SK-N-SH (cell line): Measurements from ENCODE around the gene LAMTOR1. TPM values are rescaled to one million over a fixed set of nuclear protein-coding genes. Genes with fewer than 3 reads are reported as not detected.
A peak's percentile ranks its signal among the peaks of the same experiment; 100 is the strongest.

ENCODE experiments used
- CTCF ChIA-PET: fragments of 300-600, 350-600 bp; formaldehyde crosslinking; extraction: SDS; loops from one replicate; lab custom pipeline; 2021; lab: Yijun Ruan, JAX
- POLR2A ChIA-PET: fragments of 350-600 bp; sonication (Branson Sonifier 250); formaldehyde crosslinking; extraction: SDS; loops from one replicate; lab custom pipeline; 2020; ENCODE audit warnings: antibody characterized with exemption, inconsistent platforms; lab: Yijun Ruan, JAX
- DNase-seq: peaks from one replicate; pipeline ENCODE4 v3.0.0; 2012
- H2AFZ ChIP-seq: fragments of 200-600 bp; sonication (generic); 2 replicates; pipeline ENCODE4 v1.8.1; 2016; ENCODE audit warnings: antibody characterized with exemption, mild to moderate bottlenecking, low read depth
- H3F3A ChIP-seq: fragments of 200-600 bp; sonication (generic); replicated peaks from 2 replicates; pipeline ENCODE3; 2016; ENCODE audit warnings: antibody characterized with exemption, mild to moderate bottlenecking; ENCODE audit not compliant: insufficient read depth
- H3K27ac ChIP-seq, 2 experiments: fragments of 200-500 bp in 1 of 2; fragments of 200-600 bp in 1 of 2; sonication (Bioruptor generic) in 1 of 2; sonication (generic), shearing (Covaris generic) in 1 of 2; 2 replicates each; pipeline versions ENCODE4 v1.5.1 to v1.6.1; 2014 to 2016; ENCODE audit warnings: low read depth in 2 of 2, inconsistent platforms in 1 of 2, low read length in 1 of 2, mild to moderate bottlenecking in 1 of 2, mixed read lengths in 1 of 2
- H3K27me3 ChIP-seq: fragments of 200-600 bp; sonication (generic), shearing (Covaris generic); 2 replicates; pipeline ENCODE4 v1.6.1; 2016; ENCODE audit warnings: mixed run types; ENCODE audit not compliant: insufficient read depth
- H3K36me3 ChIP-seq, 2 experiments: fragments of 200-500 bp in 1 of 2; fragments of 200-600 bp in 1 of 2; sonication (Bioruptor generic) in 1 of 2; sonication (generic) in 1 of 2; replicated peaks in 1 of 2; 2 replicates each; pipeline versions ENCODE3 to v1.5.1; 2014 to 2016; ENCODE audit warnings: low read length in 1 of 2, mild to moderate bottlenecking in 1 of 2; ENCODE audit not compliant: insufficient read depth in 2 of 2, control insufficient read depth in 1 of 2
- H3K4me1 ChIP-seq, 2 experiments: fragments of 200-500 bp in 1 of 2; fragments of 200-600 bp in 1 of 2; sonication (Bioruptor generic) in 1 of 2; sonication (generic), shearing (Covaris generic) in 1 of 2; 2 replicates each; pipeline versions ENCODE4 v1.5.1 to v1.6.1; 2014 to 2016; ENCODE audit warnings: low read depth in 1 of 2, low read length in 1 of 2, mixed run types in 1 of 2; ENCODE audit not compliant: insufficient read depth in 2 of 2, control insufficient read depth in 1 of 2
- H3K4me2 ChIP-seq: fragments of 200-600 bp; sonication (generic), shearing (Covaris generic); 2 replicates; pipeline ENCODE4 v1.6.1; 2017; ENCODE audit warnings: mixed run types
- H3K4me3 ChIP-seq, 2 experiments: fragments of 200-500 bp in 1 of 2; fragments of 200-600 bp in 1 of 2; sonication (Bioruptor generic) in 1 of 2; sonication (generic), shearing (Covaris generic) in 1 of 2; 2 replicates each; pipeline versions ENCODE4 v1.5.1 to v1.8.1; 2014 to 2016; ENCODE audit warnings: low read depth in 2 of 2, inconsistent platforms in 1 of 2, low read length in 1 of 2, mild to moderate bottlenecking in 1 of 2, mixed read lengths in 1 of 2, moderate library complexity in 1 of 2
- H3K79me2 ChIP-seq: fragments of 200-600 bp; sonication (generic); 2 replicates; pipeline ENCODE4 v1.8.1; 2017; ENCODE audit warnings: mild to moderate bottlenecking; ENCODE audit not compliant: insufficient read depth
- H3K9ac ChIP-seq: fragments of 200-600 bp; sonication (generic); 2 replicates; pipeline ENCODE4 v1.6.1; 2017; ENCODE audit warnings: mixed run types
- H3K9me2 ChIP-seq: fragments of 200-600 bp; sonication (generic); 2 replicates; pipeline ENCODE4 v1.6.1; 2017; ENCODE audit warnings: mixed run types
- H3K9me3 ChIP-seq: fragments of 200-600 bp; sonication (generic); 2 replicates; pipeline ENCODE4 v1.6.1; 2017; ENCODE audit warnings: mixed run types, mild to moderate bottlenecking, moderate library complexity
- H4K20me1 ChIP-seq: fragments of 200-600 bp; sonication (generic); 2 replicates; pipeline ENCODE4 v1.6.1; 2017; ENCODE audit warnings: mild to moderate bottlenecking, mixed run types; ENCODE audit not compliant: insufficient read depth
- CHD2 ChIP-seq: fragments of 150-350 bp; IDR thresholded peaks from 2 replicates; pipeline ENCODE4 v1.6.1; 2018; ENCODE audit warnings: low read length; ENCODE audit not compliant: partially characterized antibody
- ELF1 ChIP-seq: IDR thresholded peaks from 2 replicates; pipeline ENCODE4 v1.4.0; 2012
- FOSL2 ChIP-seq: IDR thresholded peaks from 2 replicates; pipeline ENCODE4 v1.4.0; 2012; ENCODE audit warnings: low read depth, mild to moderate bottlenecking, moderate library complexity, borderline replicate concordance
- MEF2A ChIP-seq: IDR thresholded peaks from 2 replicates; pipeline ENCODE4 v1.4.0; 2012; ENCODE audit warnings: low read depth, borderline replicate concordance
- NFIC ChIP-seq: IDR thresholded peaks from 2 replicates; pipeline ENCODE4 v1.4.0; 2012; ENCODE audit warnings: borderline replicate concordance
- POLR2AphosphoS5 ChIP-seq: IDR thresholded peaks from 2 replicates; pipeline ENCODE4 v1.6.1; 2012; ENCODE audit warnings: low read depth, low read length
- RAD21 ChIP-seq: IDR thresholded peaks from 2 replicates; pipeline ENCODE4 v1.6.1; 2012; ENCODE audit warnings: mild to moderate bottlenecking, low read length
- RXRA ChIP-seq: IDR thresholded peaks from 2 replicates; pipeline ENCODE4 v1.4.0; 2012; ENCODE audit warnings: low read depth, mild to moderate bottlenecking, borderline replicate concordance
- SIN3A ChIP-seq: IDR thresholded peaks from 2 replicates; pipeline ENCODE4 v1.6.1; 2012; ENCODE audit warnings: low read depth, mild to moderate bottlenecking, low read length, moderate library complexity, borderline replicate concordance
- TAF1 ChIP-seq: IDR thresholded peaks from 2 replicates; pipeline ENCODE4 v1.6.1; 2012; ENCODE audit warnings: low read depth, mild to moderate bottlenecking, low read length, moderate library complexity, borderline replicate concordance
- TCF12 ChIP-seq: IDR thresholded peaks from 2 replicates; pipeline ENCODE4 v1.4.0; 2012
- WGBS: methylation state at CpG from one replicate; pipeline ENCODE4 v1.1.6; 2017; ENCODE audit warnings: low lambda C conversion rate; 5-methylcytosine and 5-hydroxymethylcytosine counted together
- polyA plus RNA-seq, 3 experiments: library from polyadenylated mRNA; depleted of rRNA; stranded (reverse); fragments of >200 nt; gene quantifications; 2 replicates each; pipeline ENCODE4 v1.2.3, GENCODE V29; 2012
- TF ChIP-seq, protein P1 (sequence below): fragments of 200-600 bp; sonication (generic); IDR thresholded peaks from 2 replicates; pipeline ENCODE4 v1.6.1; 2017; ENCODE audit warnings: antibody characterized with exemption, mild to moderate bottlenecking, moderate library complexity

Gene LAMTOR1
- polyA plus RNA-seq, 1 of the 3 experiments (the other 2 are of a cell fraction) = 128 TPM

DNA sequence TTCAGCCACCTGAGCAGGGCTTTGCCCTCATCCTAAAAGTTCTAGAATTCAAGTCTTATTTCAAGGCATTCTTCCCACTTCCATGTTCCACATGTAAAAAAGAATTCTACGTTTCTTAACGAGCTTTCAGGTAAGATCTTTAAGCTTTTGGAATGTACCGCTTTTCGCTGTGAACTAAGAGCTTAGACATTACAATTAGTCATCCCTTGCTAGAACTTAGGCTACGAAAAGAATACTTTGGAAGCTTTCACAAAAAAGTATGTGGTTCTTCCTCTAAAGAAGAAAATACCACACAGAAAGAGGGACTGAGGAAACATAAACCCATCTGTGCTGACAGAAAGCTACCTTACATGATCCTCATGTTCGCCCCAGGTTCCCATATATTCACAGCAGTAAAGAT lies 24.6 kb downstream of the LAMTOR1 start:
- H2AFZ ChIP-seq = peak overlapping the region; percentile 37; the same call in 1 of the 2 replicates
- no peak for DNase-seq
- 80% methylated on average over 6 of the region's 6 CpGs for WGBS
- H3K27ac ChIP-seq = peak overlapping the region; percentile 53 to 88; a peak in 3 of 4 replicates
- POLR2A ChIA-PET = interaction anchor here (1.4 to 1.6 kb wide), 2 partner anchors 38 to 40 kb away, joined by 3 to 5 read pairs; no protein-coding TSS in a partner anchor
- peaks cover 1% of the 10 kb centered on the region for H3F3A ChIP-seq
- H3K36me3 ChIP-seq = peaks cover 0 to 4% of the 10 kb centered on the region in 2 experiments
- peaks cover 5 to 8% of the 10 kb centered on the region in 2 experiments; a peak in 2 of 4 replicates for H3K4me1 ChIP-seq
- H3K4me2 ChIP-seq = peak overlapping the region; percentile 79
- no peak for TF ChIP-seq MEF2A
- H4K20me1 ChIP-seq = no peaks in the 10 kb centered on the region
- H3K27me3 ChIP-seq = no peaks in the 10 kb centered on the region
- CTCF ChIA-PET = interaction anchor here (0.7 to 2.1 kb wide), 8 partner anchors 8 to 353 kb away, joined by 3 to 14 read pairs (median 4); no protein-coding TSS in a partner anchor
- peak overlapping the region; percentile 70 to 78; a peak in 2 of 4 replicates for H3K4me3 ChIP-seq
- H3K79me2 ChIP-seq = peaks cover 66% of the 10 kb centered on the region
- no peaks in the 10 kb centered on the region for H3K9me2 ChIP-seq
- peak overlapping the region; percentile 78; the same call in 1 of the 2 replicates for H3K9ac ChIP-seq
- H3K9me3 ChIP-seq = no peaks in the 10 kb centered on the region

DNA sequence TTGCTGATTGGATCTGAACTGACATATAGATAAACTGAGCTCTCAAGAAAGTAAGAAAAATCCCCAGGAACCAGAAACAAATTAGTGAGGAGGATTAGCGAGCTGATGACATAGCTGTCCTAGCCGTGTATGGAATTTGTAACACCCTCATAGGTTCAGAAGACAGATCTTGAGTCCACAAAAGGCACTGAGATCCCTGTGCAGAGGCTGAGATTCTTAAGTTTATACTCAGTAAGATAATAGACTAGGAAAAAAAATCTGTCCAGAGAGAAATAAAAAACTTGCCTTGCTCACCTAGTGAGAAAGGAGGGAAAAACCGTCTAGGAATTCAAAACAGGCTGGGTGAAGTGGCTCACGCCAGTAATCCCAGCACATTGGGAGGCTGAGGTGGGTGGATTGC lies 27.3 kb downstream of the LAMTOR1 start:
- peak overlapping the region in 1 of 2 experiments; percentile 12; a peak in 1 of 4 replicates for H3K27ac ChIP-seq
- H2AFZ ChIP-seq = no peak overlapping the region
- peaks cover 90% of the 10 kb centered on the region for H3K79me2 ChIP-seq
- H3K36me3 ChIP-seq = peaks cover 0 to 4% of the 10 kb centered on the region in 2 experiments
- H3F3A ChIP-seq = peaks cover 27% of the 10 kb centered on the region
- H3K9me2 ChIP-seq = no peaks in the 10 kb centered on the region
- H3K9ac ChIP-seq = no peak overlapping the region
- no peaks in the 10 kb centered on the region for H3K9me3 ChIP-seq
- H3K4me3 ChIP-seq = no peak overlapping the region
- no peak overlapping the region for H3K4me2 ChIP-seq
- POLR2A ChIA-PET = no interaction called here
- WGBS = 96% methylated on average over 4 of the region's 4 CpGs
- H4K20me1 ChIP-seq = no peaks in the 10 kb centered on the region
- peaks cover 6 to 27% of the 10 kb centered on the region in 2 experiments for H3K4me1 ChIP-seq
- TF ChIP-seq, protein P1, sequence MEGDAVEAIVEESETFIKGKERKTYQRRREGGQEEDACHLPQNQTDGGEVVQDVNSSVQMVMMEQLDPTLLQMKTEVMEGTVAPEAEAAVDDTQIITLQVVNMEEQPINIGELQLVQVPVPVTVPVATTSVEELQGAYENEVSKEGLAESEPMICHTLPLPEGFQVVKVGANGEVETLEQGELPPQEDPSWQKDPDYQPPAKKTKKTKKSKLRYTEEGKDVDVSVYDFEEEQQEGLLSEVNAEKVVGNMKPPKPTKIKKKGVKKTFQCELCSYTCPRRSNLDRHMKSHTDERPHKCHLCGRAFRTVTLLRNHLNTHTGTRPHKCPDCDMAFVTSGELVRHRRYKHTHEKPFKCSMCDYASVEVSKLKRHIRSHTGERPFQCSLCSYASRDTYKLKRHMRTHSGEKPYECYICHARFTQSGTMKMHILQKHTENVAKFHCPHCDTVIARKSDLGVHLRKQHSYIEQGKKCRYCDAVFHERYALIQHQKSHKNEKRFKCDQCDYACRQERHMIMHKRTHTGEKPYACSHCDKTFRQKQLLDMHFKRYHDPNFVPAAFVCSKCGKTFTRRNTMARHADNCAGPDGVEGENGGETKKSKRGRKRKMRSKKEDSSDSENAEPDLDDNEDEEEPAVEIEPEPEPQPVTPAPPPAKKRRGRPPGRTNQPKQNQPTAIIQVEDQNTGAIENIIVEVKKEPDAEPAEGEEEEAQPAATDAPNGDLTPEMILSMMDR = no peak
- TF ChIP-seq SIN3A = no peak
- no peak for TF ChIP-seq NFIC
- TF ChIP-seq RXRA = no peak
- TF ChIP-seq TCF12 = no peak
- TF ChIP-seq FOSL2 = no peak
- TF ChIP-seq TAF1 = no peak
- TF ChIP-seq RAD21 = no peak
- TF ChIP-seq CHD2 = no peak
- no peak for TF ChIP-seq POLR2AphosphoS5
- TF ChIP-seq ELF1 = no peak
- CTCF ChIA-PET = interaction anchor here (0.9 to 3.2 kb wide), 3 partner anchors 13 to 51 kb away, joined by 5 to 16 read pairs (median 5); no protein-coding TSS in a partner anchor
- no peaks in the 10 kb centered on the region for H3K27me3 ChIP-seq
- no peak for DNase-seq
